Astrocyte (in vitro differentiated cells and primary cell): ENCODE results near the gene LEMD1.

Experiments
- CTCF ChIP-seq: IDR thresholded peaks from 2 replicates; pipeline ENCODE4 v1.5.1; 2011; ENCODE audit warnings: low read depth, mild to moderate bottlenecking, inconsistent platforms, low read length, moderate library complexity; ENCODE audit not compliant: insufficient read depth
- EZH2 ChIP-seq: IDR thresholded peaks from 2 replicates; pipeline ENCODE4 v1.6.1; 2012; ENCODE audit warnings: mild to moderate bottlenecking, low read length, inconsistent platforms; ENCODE audit not compliant: insufficient read depth

- no peak for TF ChIP-seq CTCF
- no peak for TF ChIP-seq EZH2
These were observed 5.5 kb downstream of the LEMD1 start for GRCh38 chr1:205416322-205416721.
